COR-L47 (cell line): ENCODE measurements around the gene ETFA.

ENCODE experiments used
- DNase-seq: peaks from one replicate; lab custom pipeline; 2025; lab: John Stamatoyannopoulos, UW

The ETFA gene

GRCh38 chr15:76173317-76173834 lies 137.9 kb downstream of the ETFA start:
- no peak for DNase-seq

- DNase-seq = no peak
These were observed 138.5 kb downstream of the ETFA start for GRCh38 chr15:76172782-76173181.

GRCh38 chr15:76169911-76170800 lies 141.1 kb downstream of the ETFA start:
- no peak for DNase-seq

GRCh38 chr15:76169018-76169417 lies 142.3 kb downstream of the ETFA start:
- no peak for DNase-seq

GRCh38 chr15:76168237-76168984 lies 142.9 kb downstream of the ETFA start:
- no peak for DNase-seq

- DNase-seq = no peak
These were observed 145.3 kb downstream of the ETFA start for GRCh38 chr15:76165951-76166350.
